ENCODE results near the gene EFHC1. TPM values are rescaled to one million over a fixed set of nuclear protein-coding genes. Genes with fewer than 3 reads are reported as not detected.
A peak's percentile ranks its signal among the peaks of the same experiment; 100 is the strongest.
"Not testable (repeated sequence)": the region's sequence is repeated elsewhere in the genome, so short reads cannot be mapped to it uniquely, and the experiment has no call there.

Gene EFHC1
- total and polyA plus RNA-seq, 2 experiments from 2014 or later = 17.4 to 18.3 TPM

DNA sequence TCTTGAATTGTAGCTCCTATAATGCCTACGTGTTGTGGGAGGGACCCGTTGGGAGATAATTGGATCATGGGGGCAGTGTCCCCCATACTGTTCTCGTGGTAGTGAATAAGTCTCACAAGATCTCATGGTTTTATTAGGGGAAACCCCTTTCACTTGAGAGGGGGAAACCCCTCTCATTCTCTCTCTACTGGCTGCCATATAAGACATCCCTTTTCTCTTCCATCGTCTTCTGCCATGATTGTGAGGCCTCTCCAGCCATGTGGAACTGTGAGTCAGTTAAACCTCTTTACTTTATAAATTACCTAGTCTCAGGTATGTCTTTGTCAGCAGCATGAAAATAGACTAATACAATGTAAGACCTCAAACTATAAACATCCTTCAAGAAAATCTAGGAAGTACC, 35.1 kb upstream of the EFHC1 start:
- H4K20me1 ChIP-seq (ENCODE audit: insufficient read depth, poor library complexity, severe bottlenecking) = no peaks in the 10 kb centered on the region
- TF ChIP-seq, protein P1, sequence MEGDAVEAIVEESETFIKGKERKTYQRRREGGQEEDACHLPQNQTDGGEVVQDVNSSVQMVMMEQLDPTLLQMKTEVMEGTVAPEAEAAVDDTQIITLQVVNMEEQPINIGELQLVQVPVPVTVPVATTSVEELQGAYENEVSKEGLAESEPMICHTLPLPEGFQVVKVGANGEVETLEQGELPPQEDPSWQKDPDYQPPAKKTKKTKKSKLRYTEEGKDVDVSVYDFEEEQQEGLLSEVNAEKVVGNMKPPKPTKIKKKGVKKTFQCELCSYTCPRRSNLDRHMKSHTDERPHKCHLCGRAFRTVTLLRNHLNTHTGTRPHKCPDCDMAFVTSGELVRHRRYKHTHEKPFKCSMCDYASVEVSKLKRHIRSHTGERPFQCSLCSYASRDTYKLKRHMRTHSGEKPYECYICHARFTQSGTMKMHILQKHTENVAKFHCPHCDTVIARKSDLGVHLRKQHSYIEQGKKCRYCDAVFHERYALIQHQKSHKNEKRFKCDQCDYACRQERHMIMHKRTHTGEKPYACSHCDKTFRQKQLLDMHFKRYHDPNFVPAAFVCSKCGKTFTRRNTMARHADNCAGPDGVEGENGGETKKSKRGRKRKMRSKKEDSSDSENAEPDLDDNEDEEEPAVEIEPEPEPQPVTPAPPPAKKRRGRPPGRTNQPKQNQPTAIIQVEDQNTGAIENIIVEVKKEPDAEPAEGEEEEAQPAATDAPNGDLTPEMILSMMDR (IDR thresholded peaks at IDR 0.05; ENCODE audit: poor library complexity) = no peak
- no peak for TF ChIP-seq EZH2 (IDR thresholded peaks at IDR 0.05; ENCODE audit: borderline replicate concordance)
- no peak for TF ChIP-seq EZH2phosphoT487 (IDR thresholded peaks at IDR 0.05; ENCODE audit: low read depth, severe bottlenecking, unreplicated experiment)

DNA sequence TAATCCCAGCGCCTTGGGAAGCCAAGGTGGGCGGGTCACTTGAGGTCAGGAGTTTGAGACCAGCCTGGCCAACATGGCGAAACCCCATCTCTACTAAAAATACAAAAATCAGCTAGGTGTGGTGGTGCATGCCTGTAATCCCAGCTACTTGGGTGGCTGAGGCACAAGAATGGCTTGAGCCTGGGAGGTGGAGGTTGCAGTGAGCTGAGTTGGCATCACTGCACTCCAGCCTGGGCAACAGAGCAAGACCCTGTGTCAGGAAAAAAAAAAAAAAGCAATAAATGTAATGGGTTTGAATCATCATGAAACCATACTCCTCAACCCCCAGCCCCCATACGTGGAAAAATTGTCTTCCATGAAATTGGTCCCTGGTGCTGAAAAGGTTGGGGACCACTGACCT, 32.0 kb upstream of the EFHC1 start:
- WGBS (ENCODE audit: low lambda C conversion rate, missing lambda C conversion rate) = 86% methylated on average over 4 of the region's 4 CpGs
- H3K9me3 ChIP-seq (ENCODE audit: low read depth); H3K4me2 ChIP-seq; H4K20me1 ChIP-seq (ENCODE audit: insufficient read depth, poor library complexity, severe bottlenecking); DNase-seq (ENCODE audit: low spot score); H3K27me3 ChIP-seq; H3K4me3 ChIP-seq; H2AFZ ChIP-seq; H3K9me2 ChIP-seq (replicated peaks; ENCODE audit: insufficient read depth); H3K36me3 ChIP-seq (replicated peaks; ENCODE audit: insufficient read depth, low read depth): not testable (repeated sequence)
- H3K27ac ChIP-seq = peak overlapping the region; percentile 82
- peaks cover 35% of the 10 kb centered on the region for H3K79me2 ChIP-seq
- H3K4me1 ChIP-seq (ENCODE audit: insufficient read depth) = peaks cover 21% of the 10 kb centered on the region

More for the DNA sequence above, 35.1 kb upstream of the EFHC1 start:
- no peak overlapping the region for H2AFZ ChIP-seq
- WGBS (ENCODE audit: low lambda C conversion rate, missing lambda C conversion rate) = 93% methylated on average over 4 of the region's 4 CpGs
- DNase-seq (ENCODE audit: low spot score) = no peak
- H3K4me1 ChIP-seq (ENCODE audit: insufficient read depth) = peaks cover 9% of the 10 kb centered on the region
- no peaks in the 10 kb centered on the region for H3K36me3 ChIP-seq (replicated peaks; ENCODE audit: insufficient read depth, low read depth)
- no peak overlapping the region for H3K27ac ChIP-seq
- no peaks in the 10 kb centered on the region for H3K9me3 ChIP-seq (ENCODE audit: low read depth)
- peaks cover 30% of the 10 kb centered on the region for H3K79me2 ChIP-seq
- no peaks in the 10 kb centered on the region for H3K9me2 ChIP-seq (replicated peaks; ENCODE audit: insufficient read depth)
- H3K4me2 ChIP-seq = no peak overlapping the region
- no peaks in the 10 kb centered on the region for H3K27me3 ChIP-seq
- H3K4me3 ChIP-seq = no peak overlapping the region

DNA sequence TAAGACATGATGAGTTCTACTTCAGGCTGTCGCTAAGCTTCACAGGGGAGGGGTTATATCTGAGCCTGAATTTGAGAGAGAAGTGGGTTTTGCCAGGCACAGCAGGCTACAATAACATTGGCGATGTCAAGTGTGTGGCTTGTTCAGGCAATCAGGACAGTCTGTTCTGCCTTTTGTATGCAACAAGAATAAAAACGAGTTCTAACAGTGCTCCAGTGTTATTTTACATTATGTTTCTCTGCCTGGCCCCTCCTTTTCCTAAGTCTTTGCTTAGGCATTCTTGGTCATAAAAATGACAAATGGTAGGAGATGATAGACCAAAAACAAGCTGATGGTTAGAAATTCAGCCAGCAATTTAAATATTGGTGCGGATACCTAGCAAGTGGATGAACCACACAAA, 31.4 kb upstream of the EFHC1 start:
- 90% methylated on average over 4 of the region's 4 CpGs for WGBS (ENCODE audit: low lambda C conversion rate, missing lambda C conversion rate)
- H3K9me2 ChIP-seq (replicated peaks; ENCODE audit: insufficient read depth) = no peaks in the 10 kb centered on the region
- peak overlapping the region; percentile 82 for H3K27ac ChIP-seq
- no peaks in the 10 kb centered on the region for H3K27me3 ChIP-seq
- H3K4me3 ChIP-seq = no peak overlapping the region
- TF ChIP-seq EZH2 (IDR thresholded peaks at IDR 0.05; ENCODE audit: borderline replicate concordance) (no peak), EZH2phosphoT487 (IDR thresholded peaks at IDR 0.05; ENCODE audit: low read depth, severe bottlenecking, unreplicated experiment) (no peak)
- TF ChIP-seq, protein P1 (IDR thresholded peaks at IDR 0.05; ENCODE audit: poor library complexity) = no peak
- no peak for DNase-seq (ENCODE audit: low spot score)
- H3K9me3 ChIP-seq (ENCODE audit: low read depth) = no peaks in the 10 kb centered on the region
- no peak overlapping the region for H2AFZ ChIP-seq
- H3K36me3 ChIP-seq (replicated peaks; ENCODE audit: insufficient read depth, low read depth) = no peaks in the 10 kb centered on the region
- H4K20me1 ChIP-seq (ENCODE audit: insufficient read depth, poor library complexity, severe bottlenecking) = no peaks in the 10 kb centered on the region
- peaks cover 39% of the 10 kb centered on the region for H3K79me2 ChIP-seq
- H3K4me2 ChIP-seq = peak overlapping the region; percentile 61
- H3K4me1 ChIP-seq (ENCODE audit: insufficient read depth) = peaks cover 21% of the 10 kb centered on the region

DNA sequence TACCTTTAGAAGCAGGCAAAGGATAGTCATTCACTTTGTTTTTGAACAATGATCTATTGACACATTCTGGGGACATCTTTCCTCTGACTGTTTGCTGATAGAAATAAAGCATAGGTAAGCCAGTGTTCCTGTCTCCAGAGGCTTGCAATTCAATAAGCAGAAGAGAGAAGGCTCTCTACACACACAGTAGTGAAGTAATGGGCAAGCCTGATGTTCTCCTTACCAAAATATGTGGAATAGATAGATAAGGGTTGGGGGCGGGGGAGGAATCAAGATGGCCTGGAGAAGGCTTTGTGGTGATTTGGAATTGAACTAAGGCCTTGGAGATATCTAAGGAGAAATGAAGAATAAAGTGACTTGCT, 30.9 kb upstream of the EFHC1 start:
- no peak for DNase-seq (ENCODE audit: low spot score)
- H4K20me1 ChIP-seq (ENCODE audit: insufficient read depth, poor library complexity, severe bottlenecking) = no peaks in the 10 kb centered on the region
- peak overlapping the region; percentile 61 for H3K4me2 ChIP-seq
- no peak overlapping the region for H3K4me3 ChIP-seq
- H3K4me1 ChIP-seq (ENCODE audit: insufficient read depth) = peaks cover 21% of the 10 kb centered on the region
- H2AFZ ChIP-seq = no peak overlapping the region
- no peaks in the 10 kb centered on the region for H3K9me3 ChIP-seq (ENCODE audit: low read depth)
- H3K79me2 ChIP-seq = peaks cover 40% of the 10 kb centered on the region
- 73% methylated on average over 1 of the region's 1 CpG for WGBS (ENCODE audit: low lambda C conversion rate, missing lambda C conversion rate)
- H3K27ac ChIP-seq = peak overlapping the region; percentile 82
- no peaks in the 10 kb centered on the region for H3K9me2 ChIP-seq (replicated peaks; ENCODE audit: insufficient read depth)
- H3K36me3 ChIP-seq (replicated peaks; ENCODE audit: insufficient read depth, low read depth) = no peaks in the 10 kb centered on the region
- TF ChIP-seq EZH2 (IDR thresholded peaks at IDR 0.05; ENCODE audit: borderline replicate concordance) (no peak), EZH2phosphoT487 (IDR thresholded peaks at IDR 0.05; ENCODE audit: low read depth, severe bottlenecking, unreplicated experiment) (no peak)
- TF ChIP-seq, protein P1 (IDR thresholded peaks at IDR 0.05; ENCODE audit: poor library complexity) = peak; percentile 13
- no peaks in the 10 kb centered on the region for H3K27me3 ChIP-seq
